ENCODE data around the gene TMEM14B.
"Not testable (repeated sequence)": the region's sequence is repeated elsewhere in the genome, so short reads cannot be mapped to it uniquely, and the experiment has no call there.

TMEM14B gene

GRCh38 chr6:10747251-10747972, at the start of gene TMEM14B:
Gene TMEM14B (plus strand): TSS chr6:10747805. CDS start chr6:10749246, 1,441 bp downstream.
- peak; percentile 100 for DNase-seq

- no peak for DNase-seq
These were observed 33.6 kb upstream of the TMEM14B start for GRCh38 chr6:10713962-10714361.

GRCh38 chr6:10719296-10719963, 28.2 kb upstream of the TMEM14B start:
- peak; percentile 43 for DNase-seq

GRCh38 chr6:10719964-10720264, 27.7 kb upstream of the TMEM14B start:
- DNase-seq, result no peak

GRCh38 chr6:10720265-10720959, 27.2 kb upstream of the TMEM14B start:
- peak; percentile 59 for DNase-seq

- DNase-seq, result peak; percentile 39
These were observed 26.4 kb upstream of the TMEM14B start for GRCh38 chr6:10720960-10721849.

- no peak for DNase-seq
These were observed 25.6 kb upstream of the TMEM14B start for GRCh38 chr6:10721850-10722569.

- DNase-seq, result no peak
These were observed 25.1 kb upstream of the TMEM14B start for GRCh38 chr6:10722570-10722819.

- peak; percentile 98 for DNase-seq
These were observed 24.6 kb upstream of the TMEM14B start, which contains the start of gene TMEM14C for GRCh38 chr6:10722820-10723566. Gene TMEM14C (plus strand): TSS chr6:10723070. CDS start chr6:10724614, 1,544 bp downstream.

GRCh38 chr6:10723567-10723881, 24.1 kb upstream of the TMEM14B start:
- DNase-seq, result no peak

- no peak for DNase-seq
These were observed 22.6 kb upstream of the TMEM14B start for GRCh38 chr6:10725044-10725443.

- no peak for DNase-seq
These were observed 21.9 kb upstream of the TMEM14B start for GRCh38 chr6:10725716-10726115.

GRCh38 chr6:10730254-10730653, 17.4 kb upstream of the TMEM14B start:
- DNase-seq, result no peak

- DNase-seq, result no peak
These were observed 14.4 kb upstream of the TMEM14B start for GRCh38 chr6:10733151-10733715.

- no peak for DNase-seq
These were observed 13.7 kb upstream of the TMEM14B start for GRCh38 chr6:10733863-10734262.

- no peak for DNase-seq
These were observed 10.9 kb upstream of the TMEM14B start for GRCh38 chr6:10736731-10737130.

GRCh38 chr6:10740061-10740460, 7.5 kb upstream of the TMEM14B start:
- no peak for DNase-seq

GRCh38 chr6:10741643-10742042, 6.0 kb upstream of the TMEM14B start:
- DNase-seq, result not testable (repeated sequence)

GRCh38 chr6:10742251-10742650, 5.4 kb upstream of the TMEM14B start:
- DNase-seq, result no peak

GRCh38 chr6:10743515-10743914, 4.1 kb upstream of the TMEM14B start:
- DNase-seq, result no peak

- no peak for DNase-seq
These were observed 2.5 kb upstream of the TMEM14B start for GRCh38 chr6:10745116-10745515.

GRCh38 chr6:10746915-10747250, 722 bp upstream of the TMEM14B start:
- no peak for DNase-seq

Measured in RPMI8226 (cell line).